Urinary bladder (tissue), 4 donors: ENCODE results near the gene CIRBP. TPM values are rescaled to one million over a fixed set of nuclear protein-coding genes. Genes with fewer than 3 reads are reported as not detected.

Experiments used
- DNase-seq: peaks from one replicate; pipeline ENCODE4 v3.0.0-alpha.2; 2015; ENCODE audit errors: extremely low spot score
- H3K27ac ChIP-seq: one replicate; pipeline ENCODE4 v1.5.1; 2013; ENCODE audit warnings: low read depth, mild to moderate bottlenecking, moderate library complexity
- H3K36me3 ChIP-seq: one replicate; pipeline ENCODE4 v1.6.1; 2013; ENCODE audit warnings: mild to moderate bottlenecking, moderate library complexity; ENCODE audit not compliant: insufficient read depth
- H3K4me1 ChIP-seq: one replicate; pipeline ENCODE4 v1.6.1; 2013; ENCODE audit warnings: mild to moderate bottlenecking, moderate library complexity; ENCODE audit not compliant: insufficient read depth
- H3K4me3 ChIP-seq: one replicate; pipeline ENCODE4 v1.5.1; 2013; ENCODE audit warnings: low read depth, low read length
- WGBS: extraction: QIAGEN DNeasy Blood & Tissue Kit; methylation state at CpG from one replicate; pipeline ENCODE4 v1.1.7; 2013; 5-methylcytosine and 5-hydroxymethylcytosine counted together
- polyA plus RNA-seq: library from polyadenylated mRNA; stranded (reverse); fragments of 200-250 nt; gene quantifications from one replicate; pipeline ENCODE4 v1.2.3, GENCODE V29; 2013
- total RNA-seq: library from RNA; depleted of rRNA; stranded (reverse); fragments of >200 nt; gene quantifications from one replicate; pipeline ENCODE4 v1.2.3, GENCODE V29; 2014
- donor health status: healthy with polysubstance abuse.
- donor health status: healthy.

The CIRBP gene
- total and polyA plus RNA-seq, 2 donors = 267 to 536 TPM

GRCh38 chr19:1284979-1285736, 16.0 kb downstream of the CIRBP start:
- Histone ChIP-seq H3K4me3 (peak overlapping the region; percentile 43), H3K27ac (no peak overlapping the region), H3K4me1 (no peaks in the 10 kb centered on the region), H3K36me3 (no peaks in the 10 kb centered on the region)
- 17% methylated on average over 50 of the region's 51 CpGs for WGBS
- DNase-seq = no peak

DNA sequence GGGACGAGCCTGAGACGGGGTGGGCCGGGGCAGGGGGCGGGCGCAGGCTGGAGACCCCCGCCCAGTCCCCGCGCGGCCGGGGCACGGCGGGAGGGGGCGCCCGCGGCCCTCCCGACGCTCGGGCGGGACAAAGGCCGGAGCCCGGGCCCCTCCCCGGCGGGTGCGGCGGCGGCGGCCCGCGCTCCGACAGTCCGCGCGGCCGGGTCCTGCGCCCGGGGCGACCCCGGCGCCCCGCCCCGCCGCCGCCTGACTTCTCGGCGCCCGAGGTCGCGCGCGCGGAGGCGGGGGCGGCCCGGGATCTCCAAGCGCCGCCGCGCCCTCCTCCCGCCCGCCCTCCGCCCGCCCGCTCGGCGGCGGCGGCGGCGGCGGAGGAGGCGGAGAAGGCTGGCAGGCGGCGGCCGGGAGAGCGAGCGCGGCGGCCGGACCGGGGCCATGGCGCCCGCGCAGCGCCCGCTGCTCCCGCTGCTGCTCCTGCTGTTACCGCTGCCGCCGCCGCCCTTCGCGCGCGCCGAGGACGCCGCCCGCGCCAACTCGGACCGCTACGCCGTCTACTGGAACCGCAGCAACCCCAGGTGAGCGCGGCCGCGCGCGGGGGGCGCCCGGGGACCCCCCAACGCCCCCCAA, 16.7 kb downstream of the CIRBP start, which contains the start of gene EFNA2:
Gene EFNA2 (plus strand): TSS at position 137 of the 624 bp plus-strand sequence. CDS start 296 bp downstream, at position 433.
- under 1% methylated on average over 100 of the region's 113 CpGs for WGBS
- H3K36me3 ChIP-seq = no peaks in the 10 kb centered on the region
- no peak within 1 kb of the TSS for H3K27ac ChIP-seq
- H3K4me1 ChIP-seq = no peaks in the 10 kb centered on the region
- H3K4me3 ChIP-seq = peak within 1 kb of the TSS; percentile 43
- no peak for DNase-seq

- Histone ChIP-seq H3K27ac (no peak overlapping the region), H3K4me3 (peak overlapping the region; percentile 43)
- WGBS = 25% methylated on average over 38 of the region's 38 CpGs
These were observed 17.6 kb downstream of the CIRBP start for GRCh38 chr19:1286487-1287353.

DNA sequence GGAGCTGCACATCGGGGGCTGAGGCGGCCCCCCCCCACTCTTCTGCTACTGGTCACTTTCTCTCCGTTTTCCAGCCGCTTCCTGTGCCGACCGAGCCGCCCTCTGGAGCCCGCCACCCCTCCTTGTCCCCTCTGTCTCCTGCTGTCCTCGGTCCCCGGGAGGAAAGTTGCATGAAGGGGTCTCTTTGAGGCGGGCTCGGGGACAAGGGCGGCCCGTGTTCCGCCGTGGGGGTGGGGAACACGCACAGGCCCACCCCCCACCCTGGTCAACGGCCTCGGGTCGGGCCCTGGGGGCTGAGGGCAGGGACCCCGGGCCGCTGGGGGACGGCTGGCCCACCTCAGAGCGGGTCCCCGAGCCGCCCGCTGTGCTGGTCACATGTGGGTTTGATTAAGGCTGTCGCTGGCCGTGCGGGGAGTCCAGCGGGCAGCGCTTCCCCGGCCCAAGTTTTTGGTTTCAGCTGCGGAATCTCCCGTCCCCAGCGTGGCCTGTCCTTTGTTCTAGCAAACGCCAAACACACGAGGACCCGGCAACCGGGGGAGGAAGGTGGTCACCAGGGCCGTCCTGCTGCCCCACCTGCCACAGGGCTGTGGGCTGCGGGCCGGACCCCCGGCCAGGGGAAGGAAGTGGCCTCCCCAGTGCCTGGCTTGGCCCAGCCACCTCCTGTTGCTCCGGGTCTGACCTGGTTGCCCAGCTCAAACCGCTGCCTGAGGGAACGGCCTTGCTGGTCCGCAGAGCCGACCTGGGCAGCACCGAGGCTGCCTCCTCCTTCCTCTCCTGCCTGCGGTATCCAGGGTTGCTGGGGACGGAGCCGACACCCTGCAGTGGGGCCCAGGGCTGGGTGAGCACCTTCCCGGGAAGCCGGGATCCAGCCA, 18.5 kb downstream of the CIRBP start:
- Histone ChIP-seq H3K4me1 (no peaks in the 10 kb centered on the region), H3K27ac (no peak overlapping the region), H3K4me3 (no peak overlapping the region), H3K36me3 (no peaks in the 10 kb centered on the region)
- DNase-seq = no peak
- 30% methylated on average over 55 of the region's 55 CpGs for WGBS

More at GRCh38 chr19:1286487-1287353, 17.6 kb downstream of the CIRBP start:
- no peak for DNase-seq
- no peaks in the 10 kb centered on the region for H3K36me3 ChIP-seq
- H3K4me1 ChIP-seq = no peaks in the 10 kb centered on the region

GRCh38 chr19:1288226-1288612, 19.1 kb downstream of the CIRBP start:
- Histone ChIP-seq H3K27ac (no peak overlapping the region), H3K36me3 (no peaks in the 10 kb centered on the region), H3K4me1 (no peaks in the 10 kb centered on the region), H3K4me3 (no peak overlapping the region)
- 87% methylated on average over 18 of the region's 18 CpGs for WGBS
- DNase-seq = no peak

- 84% methylated on average over 41 of the region's 41 CpGs for WGBS
- H3K4me3 ChIP-seq = no peak overlapping the region
- no peaks in the 10 kb centered on the region for H3K4me1 ChIP-seq
- H3K36me3 ChIP-seq = no peaks in the 10 kb centered on the region
- DNase-seq = no peak
- H3K27ac ChIP-seq = no peak overlapping the region
These were observed 19.9 kb downstream of the CIRBP start for GRCh38 chr19:1288833-1289685.

- no peak overlapping the region for H3K4me3 ChIP-seq
- H3K27ac ChIP-seq = no peak overlapping the region
- no peak for DNase-seq
- 77% methylated on average over 19 of the region's 19 CpGs for WGBS
- H3K36me3 ChIP-seq = no peaks in the 10 kb centered on the region
- no peaks in the 10 kb centered on the region for H3K4me1 ChIP-seq
These were observed 20.5 kb downstream of the CIRBP start for GRCh38 chr19:1289686-1290025.

- Histone ChIP-seq H3K4me3 (no peak overlapping the region), H3K36me3 (no peaks in the 10 kb centered on the region), H3K4me1 (no peaks in the 10 kb centered on the region), H3K27ac (no peak overlapping the region)
- 87% methylated on average over 24 of the region's 24 CpGs for WGBS
- DNase-seq = no peak
These were observed 21.1 kb downstream of the CIRBP start for GRCh38 chr19:1290196-1290702.

- Histone ChIP-seq H3K4me1 (no peaks in the 10 kb centered on the region), H3K36me3 (no peaks in the 10 kb centered on the region), H3K27ac (no peak overlapping the region), H3K4me3 (no peak overlapping the region)
- WGBS = 69% methylated on average over 40 of the region's 40 CpGs
- no peak for DNase-seq
These were observed 21.8 kb downstream of the CIRBP start for GRCh38 chr19:1290703-1291651.

DNA sequence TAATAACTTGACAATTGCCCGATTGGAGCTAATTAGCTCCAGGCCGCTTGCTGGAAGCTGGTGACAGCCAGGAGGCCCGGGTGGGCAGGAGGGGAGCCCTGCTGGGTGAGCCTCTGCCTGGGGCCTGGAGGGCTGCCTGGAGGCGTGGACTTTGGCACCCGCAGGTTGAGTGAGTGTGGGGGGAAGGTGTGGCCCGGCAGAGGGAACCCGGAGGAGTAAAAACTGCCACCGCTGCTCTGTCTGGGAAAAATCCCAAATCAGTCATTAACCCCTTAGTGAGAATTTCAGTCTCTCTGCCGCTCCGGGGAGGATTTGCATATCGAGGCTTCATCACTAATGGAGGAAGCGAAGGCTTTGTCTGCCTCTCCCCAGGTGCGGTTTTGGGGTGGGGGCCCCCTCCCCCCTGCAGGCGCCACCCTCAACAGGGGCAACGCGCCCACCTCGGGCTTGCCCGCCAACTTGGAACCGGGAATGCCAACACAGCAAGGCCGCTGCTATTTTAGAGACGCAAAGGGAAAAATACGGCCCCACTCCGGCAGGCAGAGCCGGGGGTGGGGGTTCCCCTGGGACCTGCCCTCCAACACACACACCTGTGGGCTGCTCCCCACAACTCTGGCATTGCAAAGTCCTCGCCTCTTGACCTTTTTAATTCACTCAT, 22.8 kb downstream of the CIRBP start:
- WGBS = 57% methylated on average over 25 of the region's 25 CpGs

More for the DNA sequence above, 22.8 kb downstream of the CIRBP start:
- no peak overlapping the region for H3K4me3 ChIP-seq
- no peak for DNase-seq
- no peaks in the 10 kb centered on the region for H3K36me3 ChIP-seq
- no peak overlapping the region for H3K27ac ChIP-seq
- no peaks in the 10 kb centered on the region for H3K4me1 ChIP-seq
